IPS DF 6.9 (cell line): Measurements from ENCODE around the gene NUBP1.

ENCODE experiments used
- DNase-seq: peaks from one replicate; pipeline ENCODE4 v3.0.0-alpha.2; 2013; ENCODE audit warnings: low read depth, low spot score
- H3K27ac ChIP-seq: one replicate; pipeline ENCODE4 v1.5.1; 2013; ENCODE audit warnings: low read length, control low read depth
- H3K27me3 ChIP-seq: 2 replicates; pipeline ENCODE4 v1.6.1; 2013; ENCODE audit warnings: mild to moderate bottlenecking, low read length; ENCODE audit not compliant: control insufficient read depth, insufficient read depth
- H3K36me3 ChIP-seq: 2 replicates; pipeline ENCODE4 v1.6.1; 2013; ENCODE audit warnings: low read length; ENCODE audit not compliant: control insufficient read depth, insufficient read depth
- H3K4me1 ChIP-seq: 2 replicates; pipeline ENCODE4 v1.6.1; 2013; ENCODE audit warnings: low read length; ENCODE audit not compliant: control insufficient read depth, insufficient read depth
- H3K4me3 ChIP-seq: 2 replicates; pipeline ENCODE4 v1.5.1; 2013; ENCODE audit warnings: mild to moderate bottlenecking, low read length
- H3K9me3 ChIP-seq: 2 replicates; pipeline ENCODE4 v1.6.1; 2013; ENCODE audit warnings: low read length, inconsistent platforms; ENCODE audit not compliant: control insufficient read depth, insufficient read depth
- WGBS: extraction: QIAGEN DNeasy Blood & Tissue Kit; methylation state at CpG from one replicate; pipeline ENCODE4 v1.1.7; 2013; ENCODE audit warnings: mixed read lengths, missing lambda C conversion rate; ENCODE audit not compliant: insufficient read length, insufficient coverage; 5-methylcytosine and 5-hydroxymethylcytosine counted together

The NUBP1 gene

DNA sequence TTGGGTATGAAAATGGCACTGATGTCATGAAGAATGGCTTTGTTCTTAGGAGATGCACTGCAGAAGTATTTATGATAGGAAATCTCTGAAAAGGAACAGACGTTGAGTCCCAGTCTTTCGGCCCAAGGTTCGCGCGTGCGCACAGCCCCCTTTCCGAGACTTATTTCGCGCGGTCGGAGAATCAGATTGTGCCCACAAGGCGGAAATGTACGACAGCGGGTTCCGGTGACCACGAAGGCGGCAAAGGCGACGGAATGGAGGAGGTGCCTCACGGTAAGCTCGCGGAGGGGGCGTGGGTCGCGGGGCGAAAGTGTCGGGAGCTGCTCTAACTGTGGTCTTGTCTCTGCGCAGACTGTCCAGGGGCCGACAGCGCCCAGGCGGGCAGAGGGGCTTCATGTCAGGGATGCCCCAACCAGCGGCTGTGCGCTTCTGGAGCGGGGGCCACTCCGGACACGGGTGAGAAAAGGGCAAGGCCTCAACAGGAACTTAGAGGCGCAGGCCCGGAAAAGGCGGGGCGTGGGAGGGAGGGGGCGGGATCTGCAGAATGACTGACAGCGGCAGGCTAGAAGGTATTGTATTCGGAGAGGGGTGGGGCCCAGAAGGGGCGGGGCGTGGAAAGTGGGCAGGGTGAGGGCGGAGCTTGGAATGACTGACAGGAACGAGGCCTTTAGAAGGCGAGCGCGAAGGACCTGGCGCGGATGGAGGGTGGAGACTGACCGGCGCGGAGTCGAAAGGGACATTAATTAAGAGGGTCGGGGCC is at the start of gene NUBP1:
Gene NUBP1, plus strand, starts transcription at position 233 of the 760 bp plus-strand sequence. Its CDS starts 22 bp downstream, at position 255.
- peak; percentile 63 for DNase-seq
- H3K27ac ChIP-seq = no peak within 1 kb of the TSS
- WGBS = no CpG with 5 or more reads among the region's 57 CpGs

DNA sequence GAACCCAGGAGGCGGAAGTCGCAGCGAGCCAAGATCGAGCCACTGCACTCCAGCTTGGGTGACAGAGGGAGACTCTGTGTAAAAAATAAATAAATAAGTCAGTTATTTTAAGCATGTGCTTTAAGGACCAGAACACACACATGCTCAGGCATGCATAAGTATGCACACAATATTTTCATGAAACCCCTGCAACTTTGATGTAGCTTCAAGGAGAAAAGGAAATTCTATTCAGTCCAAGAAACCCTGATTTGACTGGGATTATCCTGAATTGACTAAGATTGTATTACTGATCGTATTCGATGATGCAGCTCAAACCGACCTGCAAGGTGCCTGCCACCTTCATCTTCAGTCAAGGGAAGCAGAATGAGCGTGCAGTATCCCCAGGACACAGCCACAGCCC is 49.8 kb upstream of the NUBP1 start:
- no CpG with 5 or more reads among the region's 8 CpGs for WGBS
- peaks cover 2% of the 10 kb centered on the region; the same call in 1 of the 2 replicates for H3K4me1 ChIP-seq
- H3K4me3 ChIP-seq = no peak overlapping the region
- H3K9me3 ChIP-seq = no peaks in the 10 kb centered on the region
- no peaks in the 10 kb centered on the region for H3K36me3 ChIP-seq
- no peaks in the 10 kb centered on the region for H3K27me3 ChIP-seq
- DNase-seq = no peak
- no peak overlapping the region for H3K27ac ChIP-seq

More for the DNA sequence above, at the start of gene NUBP1:
- Histone ChIP-seq H3K36me3 (no peaks in the 10 kb centered on the region), H3K4me1 (no peaks in the 10 kb centered on the region), H3K4me3 (peak within 1 kb of the TSS; percentile 54; the same call in 1 of the 2 replicates), H3K9me3 (no peaks in the 10 kb centered on the region), H3K27me3 (no peaks in the 10 kb centered on the region)

DNA sequence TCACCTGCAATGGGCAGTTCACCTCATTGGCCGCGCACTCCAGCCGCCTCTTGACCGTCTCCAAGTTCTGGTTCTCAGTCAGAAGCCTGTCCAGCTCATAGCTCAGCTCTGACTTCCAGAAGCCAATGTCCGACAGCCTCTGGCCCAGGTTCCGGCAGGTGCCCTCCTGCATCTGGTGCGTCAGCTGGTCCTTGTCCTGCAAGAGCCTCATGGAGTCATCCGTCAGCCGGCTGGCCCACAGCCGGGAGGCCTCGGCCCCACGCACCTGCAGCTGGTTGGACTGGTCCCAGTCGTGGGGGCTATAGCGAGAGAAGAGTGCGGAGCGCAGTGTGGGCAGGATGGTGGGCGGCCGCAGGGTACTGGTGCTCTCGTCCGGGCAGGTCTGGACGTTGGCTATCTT is 49.3 kb upstream of the NUBP1 start:
- whole genome bisulfite sequencing = no CpG with 5 or more reads among the region's 21 CpGs
- no peak for DNase-seq
- Histone ChIP-seq H3K9me3 (no peaks in the 10 kb centered on the region), H3K4me3 (no peak overlapping the region), H3K36me3 (no peaks in the 10 kb centered on the region), H3K4me1 (peaks cover 2% of the 10 kb centered on the region; the same call in 1 of the 2 replicates), H3K27me3 (no peaks in the 10 kb centered on the region), H3K27ac (no peak overlapping the region)

- Histone ChIP-seq H3K27me3 (no peaks in the 10 kb centered on the region), H3K9me3 (no peaks in the 10 kb centered on the region), H3K27ac (no peak within 1 kb of the TSS), H3K36me3 (no peaks in the 10 kb centered on the region), H3K4me3 (no peak within 1 kb of the TSS), H3K4me1 (peaks cover 2% of the 10 kb centered on the region; the same call in 1 of the 2 replicates)
- WGBS = no CpG with 5 or more reads among the region's 5 CpGs
- DNase-seq = no peak
Measured at GRCh38 chr16:10694830-10695229, 48.8 kb upstream of the NUBP1 start, which contains the start of gene TEKT5. TEKT5 (minus strand) TSS chr16:10694930; CDS start chr16:10694873, 57 bp downstream.

DNA sequence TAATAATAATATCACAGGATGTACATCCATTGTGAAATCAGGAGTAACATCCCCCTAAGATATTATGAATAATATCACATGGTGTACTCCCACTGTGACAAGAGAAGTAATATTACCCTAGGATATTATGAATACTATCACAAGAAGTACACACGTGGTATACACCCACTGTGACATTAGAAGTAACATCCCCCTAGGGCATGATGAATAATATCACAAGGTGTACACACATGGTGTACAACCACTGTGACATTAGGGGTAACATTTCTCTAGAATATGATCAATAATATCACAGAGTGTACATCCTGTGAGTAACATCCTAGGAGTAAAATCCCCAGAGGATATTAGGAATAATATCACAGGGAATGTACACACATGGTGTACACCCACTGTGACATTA is 43.9 kb upstream of the NUBP1 start:
- DNase-seq = no peak
- H3K4me1 ChIP-seq = no peaks in the 10 kb centered on the region
- no peak overlapping the region for H3K27ac ChIP-seq
- H3K4me3 ChIP-seq = no peak overlapping the region
- WGBS = no CpG with 5 or more reads among the region's 1 CpG
- no peaks in the 10 kb centered on the region for H3K36me3 ChIP-seq
- H3K27me3 ChIP-seq = no peaks in the 10 kb centered on the region
- H3K9me3 ChIP-seq = no peaks in the 10 kb centered on the region

DNA sequence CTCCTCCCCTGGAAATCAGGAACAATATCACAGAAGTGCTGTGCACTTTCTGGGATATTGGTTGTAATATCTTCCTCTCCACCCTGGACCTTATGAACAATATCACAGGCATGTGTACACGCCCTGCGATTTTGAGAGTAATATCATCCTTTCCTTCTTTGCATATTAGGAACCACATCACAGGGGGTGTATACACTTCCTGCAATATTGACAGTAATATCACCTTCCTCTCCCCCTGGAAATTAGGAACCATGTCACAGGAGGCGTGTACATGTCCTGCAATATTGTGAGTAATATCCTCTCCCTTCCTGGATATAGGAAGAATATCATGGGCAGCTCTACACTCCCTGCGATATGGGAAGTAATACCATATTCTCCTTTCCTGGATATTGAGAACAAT is 34.7 kb upstream of the NUBP1 start:
- DNase-seq = no peak
- no peaks in the 10 kb centered on the region for H3K36me3 ChIP-seq

DNA sequence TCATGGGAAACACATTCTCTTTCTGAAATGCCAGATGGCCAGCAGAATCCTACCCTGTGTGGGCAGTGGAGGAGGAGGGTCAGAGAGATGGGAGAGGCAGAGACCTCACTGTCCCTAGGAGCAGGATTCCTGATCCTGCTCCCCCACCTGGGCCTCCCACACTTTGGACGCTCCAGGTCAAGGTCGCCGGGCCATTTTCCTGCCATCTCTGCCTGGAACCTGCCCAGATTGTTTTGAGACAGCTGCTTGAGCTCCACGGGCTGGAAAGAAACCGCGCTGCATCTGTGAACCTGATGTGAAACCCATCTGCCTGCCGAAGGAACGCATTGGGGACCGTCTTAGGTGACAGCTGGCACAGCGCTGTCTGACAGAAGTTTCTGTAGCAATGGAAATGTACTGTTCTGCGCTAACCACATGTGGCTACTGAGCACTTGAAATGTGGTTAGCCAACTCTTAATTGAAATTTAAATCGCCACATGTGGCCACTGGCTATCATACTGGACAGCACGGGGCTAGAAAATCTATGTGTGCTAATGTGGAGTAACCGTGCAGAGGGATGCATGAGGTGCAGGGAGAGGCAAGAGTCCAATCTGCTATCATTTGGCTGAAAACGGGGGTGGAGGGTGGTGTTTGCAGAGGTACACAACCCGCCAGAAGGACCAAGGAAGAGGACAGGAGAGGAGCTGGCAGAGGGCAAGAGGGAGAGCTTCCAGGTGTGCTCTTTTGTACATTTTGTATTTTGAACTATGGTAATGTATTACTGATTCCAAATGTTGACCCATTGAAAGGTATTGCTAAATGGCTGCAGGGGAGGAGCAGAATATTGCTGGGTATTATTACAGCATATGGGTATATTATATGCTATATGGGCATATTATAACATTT is 15.4 kb upstream of the NUBP1 start:
- no CpG with 5 or more reads among the region's 16 CpGs for WGBS

More for the DNA sequence above, 34.7 kb upstream of the NUBP1 start:
- Histone ChIP-seq H3K4me3 (no peak overlapping the region), H3K27me3 (no peaks in the 10 kb centered on the region), H3K27ac (no peak overlapping the region), H3K4me1 (no peaks in the 10 kb centered on the region), H3K9me3 (no peaks in the 10 kb centered on the region)
- WGBS = no CpG with 5 or more reads among the region's 4 CpGs

DNA sequence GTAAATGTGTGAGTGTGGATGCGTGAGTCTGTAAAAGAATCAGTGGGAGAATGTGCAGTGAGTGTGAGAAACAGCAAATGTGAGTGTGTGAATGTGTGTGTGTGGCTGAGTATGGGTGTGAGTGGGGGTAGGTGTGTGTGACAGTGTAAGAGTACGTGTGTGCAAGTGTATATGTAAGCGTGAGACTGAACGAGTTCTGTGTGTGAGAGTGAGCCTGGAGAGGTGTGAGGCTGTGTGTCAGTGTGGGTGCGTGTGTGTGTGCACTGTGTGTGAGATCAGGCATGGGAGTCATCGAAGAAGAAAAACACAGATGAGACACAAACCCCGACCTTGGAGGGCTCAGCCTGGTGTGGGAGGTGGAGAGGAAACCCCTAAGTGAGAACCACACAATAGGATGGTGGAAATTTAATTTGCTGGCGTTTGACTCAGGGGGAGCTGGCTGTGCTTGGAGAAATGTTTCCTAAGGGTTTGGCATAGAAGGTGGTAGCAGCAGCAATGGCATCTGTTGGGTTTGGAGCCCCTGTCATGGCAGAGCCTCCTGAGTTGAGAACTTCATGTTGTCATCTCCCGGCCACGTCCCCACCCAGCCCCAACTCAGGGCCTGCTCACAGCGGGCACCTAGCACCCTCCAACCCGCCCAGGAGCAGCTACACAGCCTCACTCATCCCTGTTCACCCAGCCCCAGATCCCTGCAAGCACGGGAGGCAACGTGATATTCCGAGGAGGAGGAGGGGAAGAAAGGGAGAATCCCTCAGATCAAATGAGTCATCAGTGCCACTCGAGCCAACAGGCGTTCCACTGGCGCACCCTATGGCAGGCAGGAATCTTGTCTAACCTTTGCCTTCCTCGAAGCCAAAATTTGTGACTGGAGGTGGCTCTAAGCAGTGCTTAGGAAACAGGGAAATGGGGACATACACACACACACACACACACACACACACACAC is 14.3 kb upstream of the NUBP1 start:
- H3K4me1 ChIP-seq = no peaks in the 10 kb centered on the region
- no peaks in the 10 kb centered on the region for H3K27me3 ChIP-seq
- DNase-seq = no peak
- H3K36me3 ChIP-seq = no peaks in the 10 kb centered on the region
- no peak overlapping the region for H3K4me3 ChIP-seq
- no peak overlapping the region for H3K27ac ChIP-seq
- H3K9me3 ChIP-seq = no peaks in the 10 kb centered on the region
- WGBS = 100% methylated on average over 1 of the region's 19 CpGs

More for the DNA sequence above, 15.4 kb upstream of the NUBP1 start:
- no peak for DNase-seq
- no peaks in the 10 kb centered on the region for H3K4me1 ChIP-seq
- H3K36me3 ChIP-seq = no peaks in the 10 kb centered on the region
- no peak overlapping the region for H3K27ac ChIP-seq
- H3K27me3 ChIP-seq = no peaks in the 10 kb centered on the region
- H3K9me3 ChIP-seq = no peaks in the 10 kb centered on the region
- H3K4me3 ChIP-seq = no peak overlapping the region

DNA sequence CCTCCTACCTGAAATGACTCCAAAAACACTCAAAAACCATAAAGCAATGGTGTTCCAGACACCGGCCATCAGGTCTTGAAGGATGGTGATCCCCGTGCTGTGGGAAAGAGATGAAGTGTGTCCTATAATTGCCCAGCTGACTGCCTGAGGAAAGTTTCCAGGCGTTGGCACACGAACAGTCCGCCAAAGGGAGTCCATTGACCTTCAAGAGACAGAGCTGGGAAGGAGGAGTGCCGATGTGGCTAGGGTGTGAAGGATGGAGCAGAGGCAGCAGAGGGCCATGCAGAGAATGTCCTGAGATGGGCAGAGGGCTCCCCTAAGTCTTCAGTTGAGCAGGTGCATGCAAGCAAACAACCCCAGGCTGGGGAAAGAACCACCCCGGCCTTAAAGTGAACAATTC is 11.9 kb upstream of the NUBP1 start:
- H3K9me3 ChIP-seq = no peaks in the 10 kb centered on the region
- no peak overlapping the region for H3K4me3 ChIP-seq
- no peak overlapping the region for H3K27ac ChIP-seq
- no peak for DNase-seq
- no peaks in the 10 kb centered on the region for H3K27me3 ChIP-seq
- WGBS = no CpG with 5 or more reads among the region's 7 CpGs
- no peaks in the 10 kb centered on the region for H3K4me1 ChIP-seq
- no peaks in the 10 kb centered on the region for H3K36me3 ChIP-seq
